ENCODE results near the gene TM9SF1.
A peak's percentile ranks its signal among the peaks of the same experiment; 100 is the strongest.

The TM9SF1 gene

DNA sequence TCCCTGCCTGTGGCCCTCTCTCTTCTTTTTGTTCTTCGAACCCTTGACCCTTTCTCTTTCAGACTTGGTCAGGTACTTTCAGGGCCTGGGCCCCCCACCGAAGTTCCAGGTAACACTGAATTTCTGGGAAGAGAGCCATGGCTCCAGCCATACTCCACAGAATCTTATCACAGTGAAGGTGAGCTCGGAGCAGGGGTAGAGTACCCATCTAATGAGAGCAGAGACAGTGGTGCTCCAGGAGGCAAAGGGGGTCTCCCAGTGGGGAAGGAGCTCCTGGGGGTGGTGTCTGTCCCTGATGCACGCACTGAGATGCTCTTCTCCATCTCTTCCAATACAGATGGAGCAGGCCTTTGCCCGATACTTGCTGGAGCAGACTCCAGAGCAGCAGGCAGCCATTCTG, 29.5 kb downstream of the TM9SF1 start:
- TF ChIP-seq, protein P1, sequence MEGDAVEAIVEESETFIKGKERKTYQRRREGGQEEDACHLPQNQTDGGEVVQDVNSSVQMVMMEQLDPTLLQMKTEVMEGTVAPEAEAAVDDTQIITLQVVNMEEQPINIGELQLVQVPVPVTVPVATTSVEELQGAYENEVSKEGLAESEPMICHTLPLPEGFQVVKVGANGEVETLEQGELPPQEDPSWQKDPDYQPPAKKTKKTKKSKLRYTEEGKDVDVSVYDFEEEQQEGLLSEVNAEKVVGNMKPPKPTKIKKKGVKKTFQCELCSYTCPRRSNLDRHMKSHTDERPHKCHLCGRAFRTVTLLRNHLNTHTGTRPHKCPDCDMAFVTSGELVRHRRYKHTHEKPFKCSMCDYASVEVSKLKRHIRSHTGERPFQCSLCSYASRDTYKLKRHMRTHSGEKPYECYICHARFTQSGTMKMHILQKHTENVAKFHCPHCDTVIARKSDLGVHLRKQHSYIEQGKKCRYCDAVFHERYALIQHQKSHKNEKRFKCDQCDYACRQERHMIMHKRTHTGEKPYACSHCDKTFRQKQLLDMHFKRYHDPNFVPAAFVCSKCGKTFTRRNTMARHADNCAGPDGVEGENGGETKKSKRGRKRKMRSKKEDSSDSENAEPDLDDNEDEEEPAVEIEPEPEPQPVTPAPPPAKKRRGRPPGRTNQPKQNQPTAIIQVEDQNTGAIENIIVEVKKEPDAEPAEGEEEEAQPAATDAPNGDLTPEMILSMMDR (IDR thresholded peaks at IDR 0.05; ENCODE audit: low read depth, low read length), result no peak
- TF ChIP-seq EZH2phosphoT487 (IDR thresholded peaks at IDR 0.05; ENCODE audit: low read depth), result no peak
- Histone ChIP-seq H2AFZ (ENCODE audit: low read depth, low read length) (no peak overlapping the region), H3K4me1 (ENCODE audit: low read length) (peaks cover 8% of the 10 kb centered on the region), H3K27me3 (ENCODE audit: low read depth, low read length) (no peaks in the 10 kb centered on the region), H3K27ac (ENCODE audit: low read length) (no peak overlapping the region), H3K79me2 (ENCODE audit: low read length) (peaks cover 20% of the 10 kb centered on the region), H4K20me1 (ENCODE audit: insufficient read depth, low read length) (no peaks in the 10 kb centered on the region), H3K4me3 (ENCODE audit: low read length) (no peak overlapping the region), H3K4me2 (ENCODE audit: low read length) (no peak overlapping the region), H3K36me3 (replicated peaks; ENCODE audit: low read depth, low read length) (peaks cover 45% of the 10 kb centered on the region), H3K9ac (ENCODE audit: low read length) (no peak overlapping the region), H3K9me3 (ENCODE audit: insufficient read depth, low read length) (no peaks in the 10 kb centered on the region)

DNA sequence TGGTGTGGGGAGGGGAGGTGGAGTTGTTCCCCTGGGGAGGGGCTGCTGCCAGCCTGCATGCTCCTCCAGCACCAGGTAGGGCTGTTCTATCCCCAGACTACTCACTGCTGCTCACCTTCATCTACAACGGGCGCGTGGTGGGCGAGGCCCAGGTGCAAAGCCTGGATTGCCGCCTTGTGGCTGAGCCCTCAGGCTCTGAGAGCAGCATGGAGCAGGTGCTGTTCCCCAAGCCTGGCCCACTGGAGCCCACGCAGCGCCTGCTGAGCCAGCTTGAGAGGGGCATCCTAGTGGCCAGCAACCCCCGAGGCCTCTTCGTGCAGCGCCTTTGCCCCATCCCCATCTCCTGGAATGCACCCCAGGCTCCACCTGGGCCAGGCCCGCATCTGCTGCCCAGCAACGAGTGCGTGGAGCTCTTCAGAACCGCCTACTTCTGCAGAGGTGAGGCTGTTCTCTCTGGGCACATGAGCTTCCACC, 30.7 kb downstream of the TM9SF1 start:
- Histone ChIP-seq H3K27ac (ENCODE audit: low read length) (no peak overlapping the region), H3K4me1 (ENCODE audit: low read length) (peaks cover 15% of the 10 kb centered on the region), H3K4me3 (ENCODE audit: low read length) (no peak overlapping the region), H3K9ac (ENCODE audit: low read length) (no peak overlapping the region), H3K9me3 (ENCODE audit: insufficient read depth, low read length) (no peaks in the 10 kb centered on the region), H3K36me3 (replicated peaks; ENCODE audit: low read depth, low read length) (peaks cover 45% of the 10 kb centered on the region), H3K4me2 (ENCODE audit: low read length) (no peak overlapping the region), H4K20me1 (ENCODE audit: insufficient read depth, low read length) (no peaks in the 10 kb centered on the region), H2AFZ (ENCODE audit: low read depth, low read length) (no peak overlapping the region), H3K79me2 (ENCODE audit: low read length) (peaks cover 20% of the 10 kb centered on the region), H3K27me3 (ENCODE audit: low read depth, low read length) (no peaks in the 10 kb centered on the region)
- TF ChIP-seq EZH2phosphoT487 (IDR thresholded peaks at IDR 0.05; ENCODE audit: low read depth), result no peak
- TF ChIP-seq, protein P1 (IDR thresholded peaks at IDR 0.05; ENCODE audit: low read depth, low read length), result no peak

DNA sequence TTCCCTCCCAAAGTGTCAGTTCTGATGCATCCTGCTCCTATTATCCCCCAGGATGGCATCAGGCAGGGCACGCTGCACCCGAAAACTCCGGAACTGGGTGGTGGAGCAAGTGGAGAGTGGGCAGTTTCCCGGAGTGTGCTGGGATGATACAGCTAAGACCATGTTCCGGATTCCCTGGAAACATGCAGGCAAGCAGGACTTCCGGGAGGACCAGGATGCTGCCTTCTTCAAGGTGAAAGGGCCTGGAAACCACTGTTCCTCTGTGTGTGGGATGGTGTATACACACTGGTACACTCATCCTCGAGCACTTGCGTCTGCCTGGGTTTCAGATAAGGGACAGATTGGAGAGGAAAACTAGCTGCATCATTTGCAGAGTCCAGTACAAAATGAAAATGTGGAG, 33.1 kb downstream of the TM9SF1 start:
- peaks cover 15% of the 10 kb centered on the region for H3K4me1 ChIP-seq (ENCODE audit: low read length)
- TF ChIP-seq, protein P1 (IDR thresholded peaks at IDR 0.05; ENCODE audit: low read depth, low read length), result no peak
- no peak for TF ChIP-seq EZH2phosphoT487 (IDR thresholded peaks at IDR 0.05; ENCODE audit: low read depth)
- no peaks in the 10 kb centered on the region for H3K9me3 ChIP-seq (ENCODE audit: insufficient read depth, low read length)
- peak overlapping the region; percentile 83 for H3K27ac ChIP-seq (ENCODE audit: low read length)
- no peaks in the 10 kb centered on the region for H3K27me3 ChIP-seq (ENCODE audit: low read depth, low read length)
- peaks cover 20% of the 10 kb centered on the region for H3K79me2 ChIP-seq (ENCODE audit: low read length)
- peaks cover 53% of the 10 kb centered on the region for H3K36me3 ChIP-seq (replicated peaks; ENCODE audit: low read depth, low read length)
- H2AFZ ChIP-seq (ENCODE audit: low read depth, low read length), result no peak overlapping the region
- H4K20me1 ChIP-seq (ENCODE audit: insufficient read depth, low read length), result no peaks in the 10 kb centered on the region
- peak overlapping the region; percentile 80 for H3K4me3 ChIP-seq (ENCODE audit: low read length)
- peak overlapping the region; percentile 90 for H3K9ac ChIP-seq (ENCODE audit: low read length)
- peak overlapping the region; percentile 85 for H3K4me2 ChIP-seq (ENCODE audit: low read length)

DNA sequence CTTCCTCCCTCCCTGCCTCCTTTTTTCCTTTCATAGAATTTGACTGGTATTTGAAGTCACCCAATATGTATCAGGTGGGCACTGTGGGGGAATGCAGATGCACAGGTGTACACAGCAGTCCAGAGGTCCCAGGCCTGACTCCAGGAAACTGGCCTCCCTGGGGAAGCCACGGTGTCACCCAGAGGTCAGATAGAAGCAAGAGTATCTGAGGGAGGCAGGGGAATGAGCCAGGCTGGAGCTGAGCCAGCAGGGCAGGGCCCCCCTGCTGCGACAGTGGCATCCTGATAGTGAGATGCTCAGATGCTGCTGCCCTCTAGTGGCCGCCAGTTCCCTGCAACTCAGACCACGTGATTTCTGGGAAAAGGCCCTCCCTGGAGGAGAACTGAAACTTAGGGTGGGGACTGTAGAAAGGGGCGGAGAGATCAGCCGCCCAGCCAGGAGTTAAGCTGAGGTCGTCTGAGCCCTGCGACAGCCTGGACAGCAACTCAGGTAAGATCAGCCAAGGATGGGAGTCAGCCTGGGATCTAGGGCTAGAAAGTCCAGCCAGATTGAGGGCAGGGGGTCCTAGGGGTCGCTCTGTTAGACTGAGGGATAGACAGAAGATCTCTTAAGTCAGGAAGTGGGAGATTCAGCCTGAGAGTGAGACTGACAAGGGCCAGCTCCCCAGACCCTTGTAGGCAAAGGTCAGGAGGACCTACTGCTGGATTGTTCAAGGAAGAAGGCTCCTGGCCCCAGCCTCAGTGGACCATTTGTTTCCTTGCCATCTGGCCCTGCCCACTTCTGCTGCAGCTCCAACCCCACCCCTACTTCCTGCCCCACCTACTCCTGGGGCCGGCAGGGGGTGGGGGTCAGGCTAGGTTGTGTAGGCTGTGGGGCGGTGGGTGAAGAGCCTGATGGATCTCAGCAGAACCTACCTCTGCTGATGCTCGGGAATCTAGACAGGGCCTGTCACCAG, 34.1 kb downstream of the TM9SF1 start, which contains the start of gene IRF9:
Gene IRF9 (plus strand): TSS at position 416 of the 955 bp plus-strand sequence. CDS start 880 bp downstream, outside the sequence.
- H2AFZ ChIP-seq (ENCODE audit: low read depth, low read length), result no peak within 1 kb of the TSS; the same call in 1 of the 2 replicates

More for the DNA sequence above, 34.1 kb downstream of the TM9SF1 start, which contains the start of gene IRF9:
- H3K79me2 ChIP-seq (ENCODE audit: low read length), result peaks cover 20% of the 10 kb centered on the region
- no peaks in the 10 kb centered on the region for H4K20me1 ChIP-seq (ENCODE audit: insufficient read depth, low read length)
- no peaks in the 10 kb centered on the region for H3K9me3 ChIP-seq (ENCODE audit: insufficient read depth, low read length)
- no peaks in the 10 kb centered on the region for H3K27me3 ChIP-seq (ENCODE audit: low read depth, low read length)
- peak within 1 kb of the TSS; percentile 80 for H3K4me3 ChIP-seq (ENCODE audit: low read length)
- H3K36me3 ChIP-seq (replicated peaks; ENCODE audit: low read depth, low read length), result peaks cover 54% of the 10 kb centered on the region
- peak within 1 kb of the TSS; percentile 83 for H3K27ac ChIP-seq (ENCODE audit: low read length)
- peak within 1 kb of the TSS; percentile 85 for H3K4me2 ChIP-seq (ENCODE audit: low read length)
- peaks cover 15% of the 10 kb centered on the region for H3K4me1 ChIP-seq (ENCODE audit: low read length)
- TF ChIP-seq, protein P1 (IDR thresholded peaks at IDR 0.05; ENCODE audit: low read depth, low read length), result peak; percentile 91
- no peak for TF ChIP-seq EZH2phosphoT487 (IDR thresholded peaks at IDR 0.05; ENCODE audit: low read depth)
- peak within 1 kb of the TSS; percentile 90 for H3K9ac ChIP-seq (ENCODE audit: low read length)
